ENCODE data around the gene TSPAN15.

- TF ChIP-seq CTCF (IDR thresholded peaks at IDR 0.05) (no peak), POLR2A (IDR thresholded peaks at IDR 0.05) (no peak)
Observed at GRCh38 chr10:69422676-69423075, 28.6 kb upstream of the TSPAN15 start.
